Right atrium auricular region (tissue), 2 donors: ENCODE measurements around the gene ABCC4. TPM values are rescaled to one million over a fixed set of nuclear protein-coding genes. Genes with fewer than 3 reads are reported as not detected.
A peak's percentile ranks its signal among the peaks of the same experiment; 100 is the strongest.

Experiments used
- DNase-seq: peaks from one replicate; pipeline ENCODE4 v3.0.0-alpha.2; 2019; ENCODE audit warnings: low spot score
- H3K27ac ChIP-seq, 2 donors: fragments of 200-600 bp; sonication (generic); 1 replicate in 1 of 2; 2 replicates in 1 of 2; pipeline ENCODE4 v1.5.1; 2016 to 2019
- H3K27me3 ChIP-seq, 2 donors: fragments of 200-600 bp; sonication (generic); one replicate each; pipeline versions ENCODE4 v1.5.1 to v1.6.0; 2017 to 2019
- H3K36me3 ChIP-seq: fragments of 200-600 bp; sonication (generic); one replicate; pipeline ENCODE4 v1.5.1; 2016
- H3K4me1 ChIP-seq, 2 donors: fragments of 200-600 bp; sonication (generic); one replicate each; pipeline versions ENCODE4 v1.5.1 to v1.6.0; 2017 to 2019
- H3K4me3 ChIP-seq, 2 donors: fragments of 200-600 bp; sonication (generic); 1 replicate in 1 of 2; 2 replicates in 1 of 2; pipeline ENCODE4 v1.5.1; 2017 to 2019; ENCODE audit warnings: mild to moderate bottlenecking in 1 of 2, moderate library complexity in 1 of 2
- H3K9me3 ChIP-seq, 2 donors: fragments of 200-600 bp; sonication (generic); one replicate each; pipeline ENCODE4 v1.5.1; 2019
- CTCF ChIP-seq, 2 donors: fragments of 200-600 bp; sonication (generic); IDR thresholded peaks; one replicate each; pipeline ENCODE4 v1.5.1; 2019; ENCODE audit warnings: antibody characterized with exemption in 2 of 2
- total RNA-seq, 2 donors: library from RNA; depleted of rRNA; stranded (reverse); fragments of >200 nt; gene quantifications; one replicate each; pipeline ENCODE4 v1.1.0, GENCODE V29; 2016

Gene ABCC4
- 1 to 10 TPM; 3.0 to 4.2 TPM for total RNA-seq

DNA sequence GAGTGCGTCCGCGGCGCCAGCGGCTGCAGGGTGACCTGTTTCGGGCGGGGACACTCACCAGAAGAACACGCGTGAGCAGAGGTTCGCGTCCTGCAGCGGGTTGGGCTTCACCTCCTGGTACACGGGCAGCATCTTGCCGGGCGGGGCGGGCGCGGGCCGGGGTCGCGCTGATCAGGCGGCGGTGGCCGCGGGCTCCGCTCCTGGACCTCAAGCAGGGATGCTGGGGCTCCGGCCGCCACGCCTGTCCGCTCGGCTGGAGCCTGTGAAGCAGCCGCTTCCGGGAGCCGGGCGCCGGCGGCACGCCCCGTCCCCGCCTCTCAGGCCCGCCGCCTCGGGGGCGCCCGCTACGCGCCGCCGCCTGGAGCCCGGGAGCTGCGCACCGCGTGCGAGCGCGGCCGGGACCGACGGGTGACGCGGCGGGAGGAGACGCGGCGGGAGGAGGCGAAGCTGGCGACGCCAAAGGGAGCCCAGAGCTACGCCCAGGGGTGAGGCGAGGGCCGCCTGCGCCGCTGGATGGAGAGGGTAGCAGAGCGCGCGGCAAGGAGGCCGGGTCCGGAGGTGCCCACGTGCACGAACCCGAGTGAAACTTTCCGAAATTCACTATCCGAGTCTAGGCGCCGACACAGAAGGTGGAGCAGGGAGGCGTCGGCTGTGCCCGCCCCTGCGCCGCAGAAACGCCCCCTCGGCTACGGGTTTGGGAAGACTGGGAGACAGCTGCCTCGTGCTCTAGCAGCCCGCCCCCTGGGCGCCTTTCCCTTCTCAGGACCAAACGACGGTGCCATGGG is at the start of gene ABCC4:
Gene ABCC4 (minus strand): TSS at position 269 of the 785 bp plus-strand sequence. CDS start 137 bp downstream, at position 132.
- Histone ChIP-seq H3K27ac (peak within 1 kb of the TSS; percentile 64 to 78), H3K4me3 (peak within 1 kb of the TSS; percentile 66 to 75), H3K27me3 (no peaks in the 10 kb centered on the region), H3K36me3 (no peaks in the 10 kb centered on the region), H3K9me3 (no peaks in the 10 kb centered on the region), H3K4me1 (peaks cover 0 to 23% of the 10 kb centered on the region in 2 donors)
- TF ChIP-seq CTCF (IDR thresholded peaks at IDR 0.05), result no peak
- peak; percentile 63 for DNase-seq

DNA sequence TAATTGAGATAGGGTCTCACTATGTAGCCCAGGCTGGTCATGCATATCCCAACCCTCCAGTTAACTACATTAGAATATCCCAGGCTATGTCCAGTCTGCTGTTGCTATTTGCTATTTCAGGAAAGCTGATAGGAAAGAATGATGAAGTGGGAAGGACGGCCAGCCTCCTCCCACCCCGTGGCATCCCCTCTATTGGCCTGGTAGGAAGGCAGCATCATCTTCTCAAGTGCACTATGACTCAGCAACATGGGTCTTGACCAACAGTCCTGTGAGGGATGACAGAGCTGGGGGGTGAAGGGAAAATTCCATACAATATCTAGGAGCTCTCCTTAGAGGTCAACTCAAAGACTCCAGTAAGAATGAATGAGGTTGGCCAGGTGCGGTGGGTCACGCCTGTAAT is 48.0 kb upstream of the ABCC4 start:
- no peak for DNase-seq
- H3K4me1 ChIP-seq, result no peaks in the 10 kb centered on the region
- no peak overlapping the region for H3K27ac ChIP-seq
- no peak overlapping the region for H3K4me3 ChIP-seq
- H3K36me3 ChIP-seq, result no peaks in the 10 kb centered on the region
- no peaks in the 10 kb centered on the region for H3K27me3 ChIP-seq
- H3K9me3 ChIP-seq, result no peaks in the 10 kb centered on the region
- no peak for TF ChIP-seq CTCF (IDR thresholded peaks at IDR 0.05)

DNA sequence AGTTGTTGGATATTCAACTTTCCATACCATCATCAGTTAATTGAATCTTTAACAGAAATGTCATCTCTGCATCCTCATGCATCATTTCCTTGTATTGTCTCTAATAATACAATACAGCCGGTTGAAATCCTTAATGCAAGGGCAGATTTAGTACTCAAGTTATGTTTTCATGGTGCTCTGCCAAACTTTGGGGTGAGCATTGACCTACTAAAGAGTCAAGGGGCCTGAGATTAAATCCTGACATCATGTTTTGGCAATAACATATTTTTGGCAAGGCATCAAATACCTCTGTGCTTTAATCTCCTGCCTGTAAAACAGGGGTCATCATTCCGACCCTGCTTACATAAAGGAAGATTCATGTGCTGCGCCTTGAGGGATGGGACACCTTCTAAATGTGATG is 42.7 kb upstream of the ABCC4 start:
- Histone ChIP-seq H3K36me3 (no peaks in the 10 kb centered on the region), H3K27me3 (no peaks in the 10 kb centered on the region), H3K4me3 (no peak overlapping the region), H3K4me1 (no peaks in the 10 kb centered on the region), H3K9me3 (no peaks in the 10 kb centered on the region), H3K27ac (no peak overlapping the region)
- no peak for DNase-seq
- no peak for TF ChIP-seq CTCF (IDR thresholded peaks at IDR 0.05)

GRCh38 chr13:95341441-95341840 is 40.2 kb upstream of the ABCC4 start:
- no peak for DNase-seq
- Histone ChIP-seq H3K27ac (no peak overlapping the region), H3K4me3 (no peak overlapping the region), H3K4me1 (no peaks in the 10 kb centered on the region), H3K27me3 (no peaks in the 10 kb centered on the region), H3K36me3 (no peaks in the 10 kb centered on the region), H3K9me3 (no peaks in the 10 kb centered on the region)
- no peak for TF ChIP-seq CTCF (IDR thresholded peaks at IDR 0.05)

GRCh38 chr13:95338905-95339304 is 37.7 kb upstream of the ABCC4 start:
- Histone ChIP-seq H3K9me3 (no peaks in the 10 kb centered on the region), H3K4me1 (no peaks in the 10 kb centered on the region), H3K27ac (no peak overlapping the region), H3K36me3 (no peaks in the 10 kb centered on the region), H3K27me3 (no peaks in the 10 kb centered on the region), H3K4me3 (no peak overlapping the region)
- DNase-seq, result no peak
- TF ChIP-seq CTCF (IDR thresholded peaks at IDR 0.05), result no peak

- Histone ChIP-seq H3K4me3 (no peak overlapping the region), H3K27me3 (no peaks in the 10 kb centered on the region), H3K9me3 (no peaks in the 10 kb centered on the region), H3K4me1 (no peaks in the 10 kb centered on the region), H3K36me3 (no peaks in the 10 kb centered on the region), H3K27ac (no peak overlapping the region)
- no peak for DNase-seq
- TF ChIP-seq CTCF (IDR thresholded peaks at IDR 0.05), result no peak
Measured at GRCh38 chr13:95337597-95337996, 36.3 kb upstream of the ABCC4 start.
